OCI-LY1 (cell line): Measurements from ENCODE around the gene HEYL.

Experiments used
- H2AFZ ChIP-seq: fragments of 200-600 bp; sonication (generic), shearing (Covaris generic); 2 replicates; pipeline ENCODE4 v1.6.0; 2014; ENCODE audit warnings: antibody characterized with exemption, mild to moderate bottlenecking, low read length
- H3F3A ChIP-seq: fragments of 200-600 bp; sonication (generic), shearing (Covaris generic); 2 replicates; pipeline ENCODE4 v1.6.0; 2014; ENCODE audit warnings: mild to moderate bottlenecking, antibody characterized with exemption, low read length, moderate library complexity; ENCODE audit not compliant: insufficient read depth
- H3K27ac ChIP-seq: fragments of 200-600 bp; sonication (generic); 2 replicates; pipeline ENCODE4 v1.5.1; 2014; ENCODE audit warnings: low read length, mixed run types, mild to moderate bottlenecking, low read depth; ENCODE audit not compliant: poor library complexity, severe bottlenecking
- H3K27me3 ChIP-seq: fragments of 200-600 bp; sonication (generic); 2 replicates; pipeline ENCODE4 v1.6.0; 2014; ENCODE audit warnings: antibody characterized with exemption, mild to moderate bottlenecking, low read length, moderate library complexity; ENCODE audit not compliant: insufficient read depth
- H3K36me3 ChIP-seq: fragments of 200-600 bp; sonication (generic); 2 replicates; pipeline ENCODE4 v1.6.1; 2014; ENCODE audit warnings: mild to moderate bottlenecking, antibody characterized with exemption, low read length, moderate library complexity, mixed read lengths; ENCODE audit not compliant: insufficient read depth
- H3K4me1 ChIP-seq: fragments of 200-600 bp; sonication (generic); 2 replicates; pipeline ENCODE4 v1.5.1; 2014; ENCODE audit warnings: mild to moderate bottlenecking, low read length, moderate library complexity; ENCODE audit not compliant: insufficient read depth, severe bottlenecking
- H3K4me2 ChIP-seq: fragments of 200-600 bp; sonication (generic), shearing (Covaris generic); 2 replicates; pipeline ENCODE4 v1.6.1; 2014; ENCODE audit warnings: low read length
- H3K4me3 ChIP-seq: fragments of 200-600 bp; sonication (generic); 2 replicates; pipeline ENCODE4 v1.5.1; 2014; ENCODE audit warnings: low read length, low read depth, mild to moderate bottlenecking, mixed read lengths; ENCODE audit not compliant: poor library complexity, severe bottlenecking
- H3K79me2 ChIP-seq: fragments of 200-600 bp; shearing (Covaris generic); 2 replicates; pipeline ENCODE4 v1.6.1; 2016; ENCODE audit warnings: mixed run types, low read length, mixed read lengths; ENCODE audit not compliant: insufficient read depth
- H3K9ac ChIP-seq: fragments of 200-600 bp; sonication (generic), shearing (Covaris generic); 2 replicates; pipeline ENCODE4 v1.6.1; 2014; ENCODE audit warnings: mild to moderate bottlenecking, low read length, mixed read lengths
- H3K9me2 ChIP-seq: fragments of 200-600 bp; sonication (generic), shearing (Covaris generic); 2 replicates; pipeline ENCODE4 v1.6.1; 2014; ENCODE audit warnings: low read depth, mild to moderate bottlenecking, low read length, mixed read lengths
- H3K9me3 ChIP-seq: fragments of 200-600 bp; shearing (Covaris generic); 2 replicates; pipeline ENCODE4 v1.6.1; 2014; ENCODE audit warnings: low read length, mixed read lengths
- H4K20me1 ChIP-seq: fragments of 200-600 bp; sonication (generic), shearing (Covaris generic); 2 replicates; pipeline ENCODE4 v1.6.0; 2016; ENCODE audit warnings: mild to moderate bottlenecking, low read length; ENCODE audit not compliant: insufficient read depth
- EZH2 ChIP-seq: fragments of 200-600 bp; sonication (generic), shearing (Covaris generic); IDR thresholded peaks from 2 replicates; pipeline ENCODE4 v1.8.0; 2017; ENCODE audit warnings: borderline replicate concordance, mixed run types, mild to moderate bottlenecking, antibody characterized with exemption, low read length, moderate library complexity, mixed read lengths
- TF ChIP-seq, protein P1 (sequence below): fragments of 200-600 bp; sonication (generic), shearing (Covaris generic); IDR thresholded peaks from 2 replicates; pipeline ENCODE4 v1.5.1; 2017; ENCODE audit warnings: mild to moderate bottlenecking, antibody characterized with exemption, low read length, moderate library complexity, mixed read lengths

HEYL gene

DNA sequence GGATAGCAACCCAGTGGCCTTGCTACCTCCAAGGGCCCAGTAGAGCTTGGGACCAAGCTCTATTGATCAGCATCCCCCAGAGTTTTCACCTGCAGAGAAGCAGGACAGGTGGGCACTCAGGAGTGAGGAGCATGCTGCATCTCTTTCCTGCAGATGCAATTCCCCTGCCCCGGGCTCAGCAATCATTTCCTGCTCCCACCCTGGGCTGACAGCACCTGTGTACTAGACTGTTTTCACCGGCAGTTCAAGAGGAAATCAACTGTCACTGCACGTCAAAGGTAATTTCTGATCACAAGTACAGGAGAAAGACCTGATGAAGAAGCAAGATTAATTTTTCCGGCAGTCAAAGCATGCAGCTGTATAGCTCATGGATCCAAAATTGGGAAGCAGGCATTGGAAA, 41.3 kb upstream of the HEYL start:
- H2AFZ ChIP-seq: no peak overlapping the region
- H3F3A ChIP-seq: no peaks in the 10 kb centered on the region
- H4K20me1 ChIP-seq: no peaks in the 10 kb centered on the region
- no peaks in the 10 kb centered on the region for H3K27me3 ChIP-seq
- no peak overlapping the region for H3K27ac ChIP-seq
- no peak overlapping the region for H3K9ac ChIP-seq
- H3K9me2 ChIP-seq: no peaks in the 10 kb centered on the region
- no peaks in the 10 kb centered on the region for H3K36me3 ChIP-seq
- H3K9me3 ChIP-seq: no peaks in the 10 kb centered on the region
- H3K79me2 ChIP-seq: no peaks in the 10 kb centered on the region
- no peak overlapping the region for H3K4me3 ChIP-seq
- no peaks in the 10 kb centered on the region for H3K4me1 ChIP-seq
- no peak for TF ChIP-seq EZH2
- TF ChIP-seq, protein P1, sequence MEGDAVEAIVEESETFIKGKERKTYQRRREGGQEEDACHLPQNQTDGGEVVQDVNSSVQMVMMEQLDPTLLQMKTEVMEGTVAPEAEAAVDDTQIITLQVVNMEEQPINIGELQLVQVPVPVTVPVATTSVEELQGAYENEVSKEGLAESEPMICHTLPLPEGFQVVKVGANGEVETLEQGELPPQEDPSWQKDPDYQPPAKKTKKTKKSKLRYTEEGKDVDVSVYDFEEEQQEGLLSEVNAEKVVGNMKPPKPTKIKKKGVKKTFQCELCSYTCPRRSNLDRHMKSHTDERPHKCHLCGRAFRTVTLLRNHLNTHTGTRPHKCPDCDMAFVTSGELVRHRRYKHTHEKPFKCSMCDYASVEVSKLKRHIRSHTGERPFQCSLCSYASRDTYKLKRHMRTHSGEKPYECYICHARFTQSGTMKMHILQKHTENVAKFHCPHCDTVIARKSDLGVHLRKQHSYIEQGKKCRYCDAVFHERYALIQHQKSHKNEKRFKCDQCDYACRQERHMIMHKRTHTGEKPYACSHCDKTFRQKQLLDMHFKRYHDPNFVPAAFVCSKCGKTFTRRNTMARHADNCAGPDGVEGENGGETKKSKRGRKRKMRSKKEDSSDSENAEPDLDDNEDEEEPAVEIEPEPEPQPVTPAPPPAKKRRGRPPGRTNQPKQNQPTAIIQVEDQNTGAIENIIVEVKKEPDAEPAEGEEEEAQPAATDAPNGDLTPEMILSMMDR: no peak
- no peak overlapping the region for H3K4me2 ChIP-seq

- Histone ChIP-seq H3K4me3 (no peak overlapping the region), H3F3A (no peaks in the 10 kb centered on the region), H3K27ac (no peak overlapping the region), H3K9me3 (no peaks in the 10 kb centered on the region), H3K4me2 (no peak overlapping the region), H3K4me1 (no peaks in the 10 kb centered on the region), H2AFZ (no peak overlapping the region), H3K79me2 (no peaks in the 10 kb centered on the region), H3K27me3 (no peaks in the 10 kb centered on the region), H3K36me3 (no peaks in the 10 kb centered on the region), H3K9ac (no peak overlapping the region), H4K20me1 (no peaks in the 10 kb centered on the region), H3K9me2 (no peaks in the 10 kb centered on the region)
- TF ChIP-seq, protein P1: no peak
- no peak for TF ChIP-seq EZH2
Measured at GRCh38 chr1:39679821-39680220, 40.4 kb upstream of the HEYL start.

- Histone ChIP-seq H2AFZ (no peak overlapping the region), H3K4me3 (no peak overlapping the region), H4K20me1 (no peaks in the 10 kb centered on the region), H3K4me1 (no peaks in the 10 kb centered on the region), H3K27me3 (peaks cover 2% of the 10 kb centered on the region; the same call in 1 of the 2 replicates), H3F3A (no peaks in the 10 kb centered on the region), H3K4me2 (no peak overlapping the region), H3K27ac (no peak overlapping the region), H3K9ac (no peak overlapping the region), H3K9me3 (no peaks in the 10 kb centered on the region), H3K79me2 (no peaks in the 10 kb centered on the region), H3K36me3 (no peaks in the 10 kb centered on the region), H3K9me2 (no peaks in the 10 kb centered on the region)
- TF ChIP-seq, protein P1: no peak
- no peak for TF ChIP-seq EZH2
Measured at GRCh38 chr1:39678889-39679288, 39.4 kb upstream of the HEYL start.
